ENCODE results near the gene SPRR2F.

SPRR2F gene

DNA sequence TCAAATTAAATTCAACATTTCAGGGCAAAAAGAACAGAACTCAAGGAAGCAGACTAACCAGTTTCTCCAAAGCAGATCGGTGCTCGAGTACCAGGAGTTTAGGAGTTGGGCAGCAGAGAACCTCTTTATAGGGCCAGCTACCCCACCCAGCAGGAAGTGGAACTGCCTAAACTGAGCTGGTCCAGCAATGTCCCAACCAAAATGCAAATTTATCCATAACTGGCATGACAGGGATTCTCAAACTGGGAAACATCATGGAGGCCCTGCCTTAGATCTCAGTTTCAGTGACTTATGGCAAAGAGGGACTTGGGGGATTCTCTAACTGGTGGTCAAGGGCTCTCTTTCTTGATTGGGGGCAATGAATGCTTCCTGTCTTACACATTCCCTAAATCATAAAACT, 41.8 kb downstream of the SPRR2F start, which contains the start of gene SPRR2B:
SPRR2B (minus strand) TSS at position 101 of the 400 bp plus-strand sequence. CDS start 772 bp downstream, outside the sequence.
- no peak for TF ChIP-seq EZH2 (optimal IDR thresholded peaks at IDR 0.05; ENCODE audit: low read depth, low read length)
- TF ChIP-seq, protein P1, sequence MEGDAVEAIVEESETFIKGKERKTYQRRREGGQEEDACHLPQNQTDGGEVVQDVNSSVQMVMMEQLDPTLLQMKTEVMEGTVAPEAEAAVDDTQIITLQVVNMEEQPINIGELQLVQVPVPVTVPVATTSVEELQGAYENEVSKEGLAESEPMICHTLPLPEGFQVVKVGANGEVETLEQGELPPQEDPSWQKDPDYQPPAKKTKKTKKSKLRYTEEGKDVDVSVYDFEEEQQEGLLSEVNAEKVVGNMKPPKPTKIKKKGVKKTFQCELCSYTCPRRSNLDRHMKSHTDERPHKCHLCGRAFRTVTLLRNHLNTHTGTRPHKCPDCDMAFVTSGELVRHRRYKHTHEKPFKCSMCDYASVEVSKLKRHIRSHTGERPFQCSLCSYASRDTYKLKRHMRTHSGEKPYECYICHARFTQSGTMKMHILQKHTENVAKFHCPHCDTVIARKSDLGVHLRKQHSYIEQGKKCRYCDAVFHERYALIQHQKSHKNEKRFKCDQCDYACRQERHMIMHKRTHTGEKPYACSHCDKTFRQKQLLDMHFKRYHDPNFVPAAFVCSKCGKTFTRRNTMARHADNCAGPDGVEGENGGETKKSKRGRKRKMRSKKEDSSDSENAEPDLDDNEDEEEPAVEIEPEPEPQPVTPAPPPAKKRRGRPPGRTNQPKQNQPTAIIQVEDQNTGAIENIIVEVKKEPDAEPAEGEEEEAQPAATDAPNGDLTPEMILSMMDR (IDR thresholded peaks at IDR 0.05; ENCODE audit: low read length), result no peak
- no peak for TF ChIP-seq EZH2phosphoT487 (IDR thresholded peaks at IDR 0.05; ENCODE audit: low read length)
- Histone ChIP-seq H3K9ac (ENCODE audit: low read length) (no peak within 1 kb of the TSS), H3K4me2 (ENCODE audit: low read depth, low read length) (no peak within 1 kb of the TSS), H4K20me1 (ENCODE audit: insufficient read depth, low read length) (no peaks in the 10 kb centered on the region), H3K27ac (ENCODE audit: low read length) (no peak within 1 kb of the TSS), H3K4me1 (ENCODE audit: low read length) (no peaks in the 10 kb centered on the region), H2AFZ (ENCODE audit: low read length) (no peak within 1 kb of the TSS), H3K9me3 (replicated peaks; ENCODE audit: insufficient read depth, low read length) (no peaks in the 10 kb centered on the region), H3F3A (ENCODE audit: insufficient read depth, low read length) (no peaks in the 10 kb centered on the region), H3K4me3 (ENCODE audit: low read length) (no peak within 1 kb of the TSS), H3K79me2 (ENCODE audit: low read length) (no peaks in the 10 kb centered on the region), H3K27me3 (replicated peaks; ENCODE audit: insufficient read depth, low read length) (no peaks in the 10 kb centered on the region), H3K36me3 (replicated peaks; ENCODE audit: insufficient read depth, low read length) (no peaks in the 10 kb centered on the region), H3K9me2 (replicated peaks; ENCODE audit: insufficient read depth, low read length) (no peaks in the 10 kb centered on the region)
- DNase-seq, result no peak

DNA sequence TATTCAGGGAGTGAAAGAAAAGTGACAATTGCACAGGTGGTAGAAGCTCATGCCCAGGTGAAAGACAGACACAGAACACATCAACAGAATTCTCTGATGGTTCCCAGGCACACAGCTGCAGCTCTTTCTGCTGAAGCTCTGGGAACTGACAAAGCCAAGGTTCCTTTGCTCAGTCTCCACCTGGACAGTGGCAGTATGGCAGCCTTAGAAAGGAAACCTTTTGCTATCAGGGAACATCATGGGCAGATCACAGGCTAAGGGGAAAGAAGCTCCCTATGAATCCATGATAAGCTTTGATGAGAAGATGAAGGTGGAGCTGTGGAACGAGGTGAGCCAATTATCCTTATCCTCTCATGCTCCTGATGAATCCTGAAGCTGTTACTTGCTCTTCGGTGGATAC, 43.1 kb downstream of the SPRR2F start:
- no peaks in the 10 kb centered on the region for H3K9me3 ChIP-seq (replicated peaks; ENCODE audit: insufficient read depth, low read length)
- no peaks in the 10 kb centered on the region for H3K9me2 ChIP-seq (replicated peaks; ENCODE audit: insufficient read depth, low read length)
- H2AFZ ChIP-seq (ENCODE audit: low read length), result no peak overlapping the region
- H3K27me3 ChIP-seq (replicated peaks; ENCODE audit: insufficient read depth, low read length), result no peaks in the 10 kb centered on the region
- no peaks in the 10 kb centered on the region for H3K4me1 ChIP-seq (ENCODE audit: low read length)
- no peak for DNase-seq
- no peaks in the 10 kb centered on the region for H3F3A ChIP-seq (ENCODE audit: insufficient read depth, low read length)
- no peaks in the 10 kb centered on the region for H3K79me2 ChIP-seq (ENCODE audit: low read length)
- no peak overlapping the region for H3K27ac ChIP-seq (ENCODE audit: low read length)
- H3K9ac ChIP-seq (ENCODE audit: low read length), result no peak overlapping the region
- no peaks in the 10 kb centered on the region for H3K36me3 ChIP-seq (replicated peaks; ENCODE audit: insufficient read depth, low read length)
- no peak overlapping the region for H3K4me3 ChIP-seq (ENCODE audit: low read length)
- no peak for TF ChIP-seq EZH2 (optimal IDR thresholded peaks at IDR 0.05; ENCODE audit: low read depth, low read length)
- no peak for TF ChIP-seq EZH2phosphoT487 (IDR thresholded peaks at IDR 0.05; ENCODE audit: low read length)
- H4K20me1 ChIP-seq (ENCODE audit: insufficient read depth, low read length), result no peaks in the 10 kb centered on the region
- H3K4me2 ChIP-seq (ENCODE audit: low read depth, low read length), result no peak overlapping the region
